ENCODE measurements around the gene ZNF205.
A peak's percentile ranks its signal among the peaks of the same experiment; 100 is the strongest.
"Not testable (repeated sequence)": the region's sequence is repeated elsewhere in the genome, so short reads cannot be mapped to it uniquely, and the experiment has no call there.

Gene ZNF205

DNA sequence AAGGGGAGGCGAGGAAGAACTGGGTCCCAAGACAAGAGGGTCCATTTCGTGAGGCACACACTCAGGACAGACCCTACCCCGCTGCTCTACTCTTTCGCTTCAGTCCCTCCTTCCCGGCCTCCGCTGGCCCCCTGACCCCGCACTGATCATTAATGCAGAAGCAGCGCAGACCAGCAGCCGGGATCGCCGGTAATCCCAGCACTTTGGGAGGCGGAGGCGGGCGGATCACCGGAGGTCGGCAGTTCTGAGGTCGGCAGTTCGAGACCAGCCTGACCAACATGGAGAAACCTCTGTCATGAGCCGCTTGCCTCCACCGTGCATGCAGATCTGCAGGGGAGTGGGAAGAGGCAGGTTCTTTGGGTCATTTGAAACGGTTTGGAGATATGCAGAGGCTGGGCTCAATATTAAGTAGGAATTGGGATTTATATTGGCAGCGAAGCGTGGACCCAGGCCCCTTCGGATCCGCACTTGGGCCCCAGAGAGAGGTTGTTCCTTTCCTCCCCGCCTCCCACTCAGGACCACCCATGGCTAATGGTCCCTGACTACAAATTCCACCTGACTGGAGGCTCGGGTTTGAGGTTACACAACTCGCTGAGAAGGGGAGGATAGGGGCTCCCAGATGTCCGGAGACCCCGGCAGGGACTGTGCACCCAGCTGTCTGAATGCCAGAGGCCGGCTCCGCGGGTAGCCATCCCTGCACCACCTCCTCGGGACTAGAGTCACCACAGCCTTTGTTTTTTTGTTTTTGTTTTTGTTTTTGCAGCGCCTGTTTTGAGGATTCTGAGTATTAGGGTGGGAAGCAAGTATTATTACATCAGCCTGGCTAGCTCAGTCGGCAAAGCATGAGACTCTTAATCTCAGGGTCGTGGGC, 52.0 kb downstream of the ZNF205 start:
- Histone ChIP-seq H3K4me3 (ENCODE audit: low read depth in 1 of 2, low read length in 1 of 2) (no peak overlapping the region), H3K27me3 (peaks cover 90% of the 10 kb centered on the region), H3K9me3 (no peaks in the 10 kb centered on the region), H3K36me3 (no peaks in the 10 kb centered on the region), H3K27ac (no peak overlapping the region), H3K4me1 (ENCODE audit: control insufficient read depth in 1 of 2, insufficient read depth in 1 of 2, low read depth in 1 of 2, low read length in 1 of 2) (peaks cover 20 to 25% of the 10 kb centered on the region in 2 experiments)
- TF ChIP-seq, protein P1, sequence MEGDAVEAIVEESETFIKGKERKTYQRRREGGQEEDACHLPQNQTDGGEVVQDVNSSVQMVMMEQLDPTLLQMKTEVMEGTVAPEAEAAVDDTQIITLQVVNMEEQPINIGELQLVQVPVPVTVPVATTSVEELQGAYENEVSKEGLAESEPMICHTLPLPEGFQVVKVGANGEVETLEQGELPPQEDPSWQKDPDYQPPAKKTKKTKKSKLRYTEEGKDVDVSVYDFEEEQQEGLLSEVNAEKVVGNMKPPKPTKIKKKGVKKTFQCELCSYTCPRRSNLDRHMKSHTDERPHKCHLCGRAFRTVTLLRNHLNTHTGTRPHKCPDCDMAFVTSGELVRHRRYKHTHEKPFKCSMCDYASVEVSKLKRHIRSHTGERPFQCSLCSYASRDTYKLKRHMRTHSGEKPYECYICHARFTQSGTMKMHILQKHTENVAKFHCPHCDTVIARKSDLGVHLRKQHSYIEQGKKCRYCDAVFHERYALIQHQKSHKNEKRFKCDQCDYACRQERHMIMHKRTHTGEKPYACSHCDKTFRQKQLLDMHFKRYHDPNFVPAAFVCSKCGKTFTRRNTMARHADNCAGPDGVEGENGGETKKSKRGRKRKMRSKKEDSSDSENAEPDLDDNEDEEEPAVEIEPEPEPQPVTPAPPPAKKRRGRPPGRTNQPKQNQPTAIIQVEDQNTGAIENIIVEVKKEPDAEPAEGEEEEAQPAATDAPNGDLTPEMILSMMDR (IDR thresholded peaks at IDR 0.05), result no peak

DNA sequence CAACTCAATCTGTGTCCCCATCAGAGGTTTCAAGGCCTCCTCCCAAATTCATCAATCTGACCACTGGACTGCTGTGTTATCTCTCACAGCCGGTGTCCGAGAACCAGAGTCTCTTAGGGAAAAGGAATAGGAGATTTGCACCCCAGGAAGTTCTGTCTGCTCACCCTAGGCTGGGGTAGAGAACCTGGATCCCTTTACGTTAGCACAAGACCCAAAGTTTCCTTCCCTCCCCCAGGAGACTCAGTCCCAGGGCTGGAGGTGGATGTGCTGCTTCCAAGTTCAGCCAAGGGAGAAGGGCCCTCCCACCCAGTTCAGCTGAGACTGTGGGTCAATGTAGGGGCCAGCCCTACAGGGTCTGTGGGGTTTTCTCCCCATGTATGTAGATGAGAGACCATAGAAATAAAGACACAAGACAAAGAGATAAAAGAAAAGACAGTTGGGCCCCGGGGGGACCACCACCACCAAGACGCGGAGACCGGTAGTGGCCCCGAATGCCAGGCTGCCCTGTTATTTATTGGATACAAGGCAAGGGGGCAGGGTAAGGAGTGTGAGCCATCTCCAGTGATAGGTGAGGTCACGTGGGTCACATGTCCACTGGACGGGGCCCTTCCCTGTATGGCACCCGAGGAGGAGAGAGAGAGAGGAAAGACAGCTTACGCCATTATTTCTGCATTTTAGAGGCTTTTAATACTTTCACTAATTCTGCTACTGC, 52.9 kb downstream of the ZNF205 start:
- H3K27me3 ChIP-seq, result peaks cover 92% of the 10 kb centered on the region

DNA sequence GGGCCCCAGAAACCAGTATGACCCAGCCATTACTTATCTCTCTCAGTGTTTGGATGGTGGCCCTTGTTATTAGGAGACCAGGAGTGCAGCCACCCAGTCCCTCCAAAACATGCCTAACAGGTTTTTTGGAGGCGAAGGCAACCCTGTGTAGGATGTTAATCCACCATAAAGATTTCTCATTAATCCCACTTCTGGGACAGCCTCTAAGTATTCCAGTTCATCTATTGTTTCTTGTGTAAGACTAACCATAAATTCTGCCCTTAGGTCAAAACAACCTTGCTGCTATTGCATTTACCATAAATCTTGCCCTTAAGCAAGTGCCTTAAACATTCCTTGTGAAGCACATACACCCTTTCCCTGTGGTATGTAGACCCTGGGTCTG, 54.1 kb downstream of the ZNF205 start:
- no peak overlapping the region for H3K27ac ChIP-seq
- TF ChIP-seq, protein P1 (IDR thresholded peaks at IDR 0.05), result no peak

More for the DNA sequence above, 52.9 kb downstream of the ZNF205 start:
- Histone ChIP-seq H3K36me3 (no peaks in the 10 kb centered on the region), H3K4me1 (ENCODE audit: control insufficient read depth in 1 of 2, insufficient read depth in 1 of 2, low read depth in 1 of 2, low read length in 1 of 2) (peaks cover 11 to 19% of the 10 kb centered on the region in 2 experiments), H3K4me3 (ENCODE audit: low read depth in 1 of 2, low read length in 1 of 2) (peak overlapping the region; percentile 45 to 47), H3K9me3 (no peaks in the 10 kb centered on the region), H3K27ac (peak overlapping the region; percentile 12)
- TF ChIP-seq, protein P1 (IDR thresholded peaks at IDR 0.05), result no peak

DNA sequence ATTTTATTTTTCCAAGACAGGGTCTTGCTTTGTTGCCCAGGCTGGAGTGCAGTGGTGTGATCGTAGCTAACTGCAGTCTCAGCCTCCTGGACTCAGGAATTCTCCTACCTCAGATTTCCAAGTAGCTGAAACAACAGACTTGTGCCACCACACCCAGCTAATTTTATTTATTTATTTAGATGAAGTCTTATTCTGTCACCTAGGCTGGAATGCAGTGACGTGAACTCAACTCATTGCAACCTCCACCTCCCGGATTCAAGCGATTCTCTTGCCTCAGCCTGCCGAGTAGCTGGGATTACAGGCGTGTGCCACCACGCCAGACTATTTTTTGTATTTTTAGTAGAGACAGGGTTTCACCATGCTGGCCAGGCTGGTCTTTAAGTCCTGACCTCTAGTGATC, 56.3 kb downstream of the ZNF205 start:
- not testable (repeated sequence) for H3K36me3 ChIP-seq; H3K27ac ChIP-seq; H3K9me3 ChIP-seq; H3K4me3 ChIP-seq (ENCODE audit: low read depth in 1 of 2, low read length in 1 of 2)
- H3K27me3 ChIP-seq, result peaks cover 93% of the 10 kb centered on the region
- peaks cover 18 to 35% of the 10 kb centered on the region in 2 experiments for H3K4me1 ChIP-seq (ENCODE audit: control insufficient read depth in 1 of 2, insufficient read depth in 1 of 2, low read depth in 1 of 2, low read length in 1 of 2)

More for the DNA sequence above, 54.1 kb downstream of the ZNF205 start:
- Histone ChIP-seq H3K27me3 (peaks cover 92% of the 10 kb centered on the region), H3K4me1 (ENCODE audit: control insufficient read depth in 1 of 2, insufficient read depth in 1 of 2, low read depth in 1 of 2, low read length in 1 of 2) (peaks cover 17 to 29% of the 10 kb centered on the region in 2 experiments), H3K9me3 (no peaks in the 10 kb centered on the region), H3K36me3 (no peaks in the 10 kb centered on the region), H3K4me3 (ENCODE audit: low read depth in 1 of 2, low read length in 1 of 2) (no peak overlapping the region)

All from neutrophil (primary cell).